OCI-LY7 (cell line): ENCODE measurements around the gene GOLGA5. TPM values are rescaled to one million over a fixed set of nuclear protein-coding genes. Genes with fewer than 3 reads are reported as not detected.

Experiments
- BruUV-seq: library from RNA; stranded (reverse); fragments of 400-500 nt; replicated peaks from 2 replicates; lab custom pipeline; 2021; lab: Mats Ljungman, UMichigan
- CTCF ChIA-PET: fragments of 300-600 bp; sonication (Branson Sonifier 250); formaldehyde crosslinking; loops from one replicate; lab custom pipeline; 2022; ENCODE audit warnings: antibody characterized with exemption; ENCODE audit not compliant: unreplicated experiment; lab: Charles Lee
- POLR2A ChIA-PET: fragments of 300-600 bp; sonication (Branson Sonifier 250); formaldehyde crosslinking; loops from one replicate; lab custom pipeline; 2022; ENCODE audit warnings: antibody characterized with exemption; lab: Charles Lee
- DNase-seq: peaks from one replicate; pipeline ENCODE4 v3.0.0-alpha.2; 2015; ENCODE audit warnings: low spot score
- H2AFZ ChIP-seq: fragments of 200-600 bp; sonication (generic), shearing (Covaris generic); 2 replicates; pipeline ENCODE4 v1.6.1; 2014; ENCODE audit warnings: mild to moderate bottlenecking, antibody characterized with exemption, low read length, moderate library complexity
- H3K27ac ChIP-seq: fragments of 200-600 bp; sonication (generic); 2 replicates; pipeline ENCODE4 v1.5.1; 2014; ENCODE audit warnings: mixed run types, low read depth, mild to moderate bottlenecking, moderate library complexity, low read length, inconsistent platforms; ENCODE audit not compliant: poor library complexity, severe bottlenecking
- H3K36me3 ChIP-seq: fragments of 200-600 bp; sonication (generic); 2 replicates; pipeline ENCODE4 v1.6.1; 2014; ENCODE audit warnings: mild to moderate bottlenecking, antibody characterized with exemption, low read length, moderate library complexity, mixed read lengths; ENCODE audit not compliant: insufficient read depth
- H3K4me1 ChIP-seq: fragments of 200-600 bp; sonication (generic); 2 replicates; pipeline ENCODE4 v1.5.1; 2014; ENCODE audit warnings: mild to moderate bottlenecking, low read length; ENCODE audit not compliant: insufficient read depth, poor library complexity, severe bottlenecking
- H3K4me2 ChIP-seq: fragments of 200-600 bp; sonication (generic); 2 replicates; pipeline ENCODE4 v1.6.1; 2014; ENCODE audit warnings: mild to moderate bottlenecking, low read length
- H3K4me3 ChIP-seq: fragments of 200-600 bp; sonication (generic); 2 replicates; pipeline ENCODE4 v1.5.1; 2014; ENCODE audit warnings: mild to moderate bottlenecking, low read depth, low read length; ENCODE audit not compliant: poor library complexity, severe bottlenecking
- H3K79me2 ChIP-seq: fragments of 200-600 bp; sonication (generic); 2 replicates; pipeline ENCODE4 v1.6.1; 2016; ENCODE audit warnings: low read depth, mild to moderate bottlenecking, low read length, moderate library complexity, mixed read lengths; ENCODE audit not compliant: insufficient read depth
- H3K9me2 ChIP-seq: fragments of 200-600 bp; sonication (generic); 2 replicates; pipeline ENCODE4 v1.6.1; 2016; ENCODE audit warnings: mild to moderate bottlenecking, low read length, mixed read lengths; ENCODE audit not compliant: insufficient read depth
- H3K9me3 ChIP-seq: fragments of 200-600 bp; sonication (generic); 2 replicates; pipeline ENCODE4 v1.6.1; 2014; ENCODE audit warnings: mild to moderate bottlenecking, mixed run types, low read length, mixed read lengths
- H4K20me1 ChIP-seq: fragments of 200-600 bp; sonication (generic); 2 replicates; pipeline ENCODE4 v1.6.1; 2014; ENCODE audit warnings: mild to moderate bottlenecking, antibody characterized with exemption, low read length, moderate library complexity, mixed read lengths; ENCODE audit not compliant: insufficient read depth
- EZH2phosphoT487 ChIP-seq: fragments of 200-600 bp; sonication (generic); IDR thresholded peaks from 2 replicates; pipeline ENCODE4 v1.6.1; 2018; ENCODE audit warnings: low read depth, borderline replicate concordance, mild to moderate bottlenecking, mixed run types, antibody characterized with exemption, low read length, moderate library complexity, mixed read lengths
- intact Hi-C: fragments of 100-400 bp; cut with micrococcal nuclease; formaldehyde crosslinking; loops from one replicate; pipeline ENCODE4 v1.10.0; 2022; ENCODE audit not compliant: unreplicated experiment
- total RNA-seq, 2 experiments: library from RNA; depleted of rRNA in 1 of 2; stranded (reverse); fragments of >200 nt in 1 of 2; shearing (Covaris generic) in 1 of 2; gene quantifications; 2 replicates each; pipeline ENCODE4 v1.2.3, GENCODE V29; 2014 to 2022
- TF ChIP-seq, protein P1 (sequence below): fragments of 200-600 bp; sonication (generic); conservative IDR thresholded peaks from 2 replicates; pipeline ENCODE4 v1.5.1; 2014; ENCODE audit warnings: mild to moderate bottlenecking, antibody characterized with exemption, low read length, moderate library complexity, mixed read lengths

GOLGA5 gene
- total RNA-seq, 2 experiments from 2014 or later = 13.3 to 19.8 TPM

DNA sequence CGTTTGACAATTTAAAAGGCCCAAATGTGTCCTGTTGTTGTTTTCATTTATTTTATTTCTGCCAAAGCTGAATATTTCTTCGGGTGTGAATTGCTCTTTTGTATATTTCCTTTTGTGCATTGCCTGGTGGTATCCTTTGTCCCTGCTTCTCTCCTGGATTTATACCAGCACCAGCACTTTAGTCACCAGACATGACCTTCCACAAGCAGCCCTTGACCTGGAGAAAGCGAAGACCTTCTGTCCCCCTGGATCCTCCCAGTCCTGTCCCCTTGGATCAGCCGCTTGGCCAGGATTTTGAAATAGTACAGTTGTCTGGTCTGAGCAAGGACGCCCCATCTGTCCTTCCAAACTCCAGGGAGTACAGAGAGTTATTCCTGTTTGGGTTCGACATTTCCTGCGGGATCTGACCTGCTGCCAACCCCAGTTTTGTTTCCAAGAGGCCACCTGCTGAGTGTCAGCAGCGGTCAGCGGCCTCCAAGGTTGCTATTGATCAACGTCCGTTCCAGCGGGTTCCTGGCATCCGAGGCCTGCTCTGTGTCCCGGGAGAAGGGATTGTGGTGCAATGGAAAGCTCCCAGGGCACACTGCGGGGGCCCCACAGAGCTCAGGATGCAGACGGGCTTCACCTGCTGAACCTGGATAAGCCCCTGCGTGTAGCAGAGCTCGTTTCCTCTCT lies 83.8 kb downstream of the GOLGA5 start:
- POLR2A ChIA-PET = no interaction called here
- Histone ChIP-seq H3K4me1 (no peaks in the 10 kb centered on the region), H3K27ac (no peak overlapping the region), H4K20me1 (no peaks in the 10 kb centered on the region), H2AFZ (no peak overlapping the region), H3K79me2 (no peaks in the 10 kb centered on the region), H3K36me3 (no peaks in the 10 kb centered on the region), H3K9me2 (no peaks in the 10 kb centered on the region), H3K4me2 (no peak overlapping the region), H3K4me3 (no peak overlapping the region), H3K9me3 (no peaks in the 10 kb centered on the region)
- CTCF ChIA-PET = no interaction called here
- intact Hi-C loops = no loop called here
- DNase-seq = no peak
- TF ChIP-seq, protein P1, sequence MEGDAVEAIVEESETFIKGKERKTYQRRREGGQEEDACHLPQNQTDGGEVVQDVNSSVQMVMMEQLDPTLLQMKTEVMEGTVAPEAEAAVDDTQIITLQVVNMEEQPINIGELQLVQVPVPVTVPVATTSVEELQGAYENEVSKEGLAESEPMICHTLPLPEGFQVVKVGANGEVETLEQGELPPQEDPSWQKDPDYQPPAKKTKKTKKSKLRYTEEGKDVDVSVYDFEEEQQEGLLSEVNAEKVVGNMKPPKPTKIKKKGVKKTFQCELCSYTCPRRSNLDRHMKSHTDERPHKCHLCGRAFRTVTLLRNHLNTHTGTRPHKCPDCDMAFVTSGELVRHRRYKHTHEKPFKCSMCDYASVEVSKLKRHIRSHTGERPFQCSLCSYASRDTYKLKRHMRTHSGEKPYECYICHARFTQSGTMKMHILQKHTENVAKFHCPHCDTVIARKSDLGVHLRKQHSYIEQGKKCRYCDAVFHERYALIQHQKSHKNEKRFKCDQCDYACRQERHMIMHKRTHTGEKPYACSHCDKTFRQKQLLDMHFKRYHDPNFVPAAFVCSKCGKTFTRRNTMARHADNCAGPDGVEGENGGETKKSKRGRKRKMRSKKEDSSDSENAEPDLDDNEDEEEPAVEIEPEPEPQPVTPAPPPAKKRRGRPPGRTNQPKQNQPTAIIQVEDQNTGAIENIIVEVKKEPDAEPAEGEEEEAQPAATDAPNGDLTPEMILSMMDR = no peak
- no peak for TF ChIP-seq EZH2phosphoT487
- BruUV-seq = no TSS peak

DNA sequence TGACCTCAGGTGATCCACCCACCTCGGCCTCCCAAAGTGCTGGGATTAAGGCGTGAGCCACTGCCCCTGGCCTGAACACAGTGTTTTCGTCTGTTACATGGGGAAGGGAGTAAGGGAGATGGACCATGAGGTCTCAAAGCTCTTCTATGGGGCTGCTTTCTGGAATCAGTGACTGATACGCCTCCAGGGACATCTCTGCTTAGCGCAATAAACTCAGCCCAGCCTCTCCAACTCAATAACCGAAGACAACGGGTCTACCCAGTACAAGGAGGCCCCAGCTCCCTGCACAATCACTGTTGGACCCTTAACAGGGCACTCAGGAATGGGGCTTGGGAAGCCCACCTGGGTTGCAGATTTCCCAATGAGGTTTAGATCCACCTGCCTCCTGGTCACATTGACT lies 86.2 kb downstream of the GOLGA5 start:
- no TSS peak for BruUV-seq
- intact Hi-C loops = loop anchor here (1.0 kb wide), 1 partner anchor 259 kb away; no protein-coding TSS in a partner anchor
- Histone ChIP-seq H3K4me1 (no peaks in the 10 kb centered on the region), H4K20me1 (no peaks in the 10 kb centered on the region), H3K79me2 (no peaks in the 10 kb centered on the region), H3K9me2 (no peaks in the 10 kb centered on the region), H3K36me3 (no peaks in the 10 kb centered on the region), H3K27ac (no peak overlapping the region), H3K4me2 (no peak overlapping the region), H3K4me3 (no peak overlapping the region), H2AFZ (no peak overlapping the region), H3K9me3 (no peaks in the 10 kb centered on the region)
- POLR2A ChIA-PET = no interaction called here
- CTCF ChIA-PET = no interaction called here
- DNase-seq = no peak
- no peak for TF ChIP-seq EZH2phosphoT487
- TF ChIP-seq, protein P1 = no peak

DNA sequence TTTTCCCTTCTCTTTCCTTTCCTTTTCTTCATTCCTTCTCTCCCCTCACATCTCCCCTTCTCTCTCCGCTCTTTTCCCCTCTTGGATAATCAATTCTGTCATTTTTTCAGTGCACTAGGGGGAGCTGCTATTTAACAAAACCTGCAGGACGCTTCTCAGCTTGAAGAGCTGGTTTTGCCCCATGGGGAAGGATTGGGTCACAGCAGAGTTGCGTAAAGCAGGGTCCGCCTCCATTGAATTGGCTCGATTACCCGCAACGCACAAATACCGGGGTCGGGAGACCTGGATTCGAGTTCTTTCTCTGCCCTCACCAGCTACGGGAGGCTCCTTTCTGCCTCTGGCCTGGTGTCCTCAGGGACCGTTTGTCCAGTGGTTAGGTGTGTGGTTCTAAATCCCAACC lies 86.7 kb downstream of the GOLGA5 start:
- Histone ChIP-seq H3K4me3 (no peak overlapping the region), H3K4me2 (no peak overlapping the region), H3K9me3 (no peaks in the 10 kb centered on the region), H3K27ac (no peak overlapping the region), H3K9me2 (no peaks in the 10 kb centered on the region), H2AFZ (no peak overlapping the region), H4K20me1 (no peaks in the 10 kb centered on the region), H3K36me3 (no peaks in the 10 kb centered on the region), H3K4me1 (no peaks in the 10 kb centered on the region), H3K79me2 (no peaks in the 10 kb centered on the region)
- BruUV-seq = no TSS peak
- POLR2A ChIA-PET = no interaction called here
- CTCF ChIA-PET = no interaction called here
- no peak for DNase-seq
- intact Hi-C loops = loop anchor here (1.0 kb wide), 1 partner anchor 258 kb away; no protein-coding TSS in a partner anchor
- TF ChIP-seq, protein P1 = peak; percentile 55
- TF ChIP-seq EZH2phosphoT487 = no peak
